ENCODE results near the gene RIGI. TPM values are rescaled to one million over a fixed set of nuclear protein-coding genes. Genes with fewer than 3 reads are reported as not detected.
"Not testable (repeated sequence)": the region's sequence is repeated elsewhere in the genome, so short reads cannot be mapped to it uniquely, and the experiment has no call there.

RIGI gene
- total RNA-seq, 1 donor from 2014 or later = 6.9 TPM

DNA sequence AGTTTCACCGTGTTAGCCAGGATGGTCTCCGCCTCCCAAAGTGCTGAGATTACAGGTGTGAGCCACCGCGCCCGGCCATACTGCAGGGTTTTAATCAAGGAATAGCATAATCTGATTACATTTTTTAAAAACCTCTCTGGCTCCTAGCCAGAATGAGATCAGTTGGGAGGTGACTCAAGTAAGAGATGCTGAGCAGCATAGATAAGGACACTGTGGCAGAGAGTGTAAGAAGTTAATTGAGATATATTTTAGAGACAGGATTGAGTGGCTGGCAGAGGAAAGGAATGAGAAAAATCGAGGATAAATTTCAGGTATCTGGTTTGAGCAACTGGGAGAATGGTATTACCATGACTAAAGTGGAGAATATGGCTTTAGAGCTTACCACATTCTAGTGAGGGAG is 7.3 kb upstream of the RIGI start:
- FAIRE-seq (no peak), DNase-seq (ENCODE audit: low spot score in 2 of 2) (no peak)

DNA sequence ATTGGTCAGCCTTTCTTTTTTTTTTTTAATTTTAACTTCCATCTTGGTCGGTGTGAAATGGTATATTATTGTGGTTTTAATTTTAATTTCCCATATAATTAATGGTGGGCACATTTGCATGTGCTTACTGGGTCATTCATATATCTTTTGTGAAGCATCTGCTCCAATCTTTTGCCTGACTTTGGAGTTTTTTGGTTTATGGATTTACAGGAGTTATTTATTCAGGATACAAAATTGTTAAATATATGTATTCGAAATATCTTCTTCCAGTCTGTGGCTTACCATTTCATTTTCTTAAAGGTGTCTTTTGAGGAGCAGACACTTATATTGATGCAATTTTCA is 682 bp upstream of the RIGI start:
- FAIRE-seq (no peak), DNase-seq (ENCODE audit: low spot score in 2 of 2) (no peak)

DNA sequence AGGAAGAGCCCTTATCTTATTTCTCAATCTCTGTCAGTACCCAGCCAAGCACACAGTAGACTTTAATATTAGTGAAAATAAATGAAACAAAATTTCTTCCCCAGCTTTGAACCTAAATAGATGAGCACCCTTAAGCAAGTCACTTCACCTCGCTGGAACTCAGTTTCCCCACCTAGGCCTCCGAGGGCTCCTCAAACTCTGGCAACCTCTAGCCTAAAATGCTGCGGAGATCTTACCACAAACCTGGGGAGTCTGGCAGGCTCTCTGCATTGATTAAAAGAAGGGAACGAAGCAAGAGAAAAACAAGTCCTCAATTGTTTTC is 326 bp downstream of the RIGI start:
- FAIRE-seq (no peak), DNase-seq (ENCODE audit: low spot score in 2 of 2) (no peak)

DNA sequence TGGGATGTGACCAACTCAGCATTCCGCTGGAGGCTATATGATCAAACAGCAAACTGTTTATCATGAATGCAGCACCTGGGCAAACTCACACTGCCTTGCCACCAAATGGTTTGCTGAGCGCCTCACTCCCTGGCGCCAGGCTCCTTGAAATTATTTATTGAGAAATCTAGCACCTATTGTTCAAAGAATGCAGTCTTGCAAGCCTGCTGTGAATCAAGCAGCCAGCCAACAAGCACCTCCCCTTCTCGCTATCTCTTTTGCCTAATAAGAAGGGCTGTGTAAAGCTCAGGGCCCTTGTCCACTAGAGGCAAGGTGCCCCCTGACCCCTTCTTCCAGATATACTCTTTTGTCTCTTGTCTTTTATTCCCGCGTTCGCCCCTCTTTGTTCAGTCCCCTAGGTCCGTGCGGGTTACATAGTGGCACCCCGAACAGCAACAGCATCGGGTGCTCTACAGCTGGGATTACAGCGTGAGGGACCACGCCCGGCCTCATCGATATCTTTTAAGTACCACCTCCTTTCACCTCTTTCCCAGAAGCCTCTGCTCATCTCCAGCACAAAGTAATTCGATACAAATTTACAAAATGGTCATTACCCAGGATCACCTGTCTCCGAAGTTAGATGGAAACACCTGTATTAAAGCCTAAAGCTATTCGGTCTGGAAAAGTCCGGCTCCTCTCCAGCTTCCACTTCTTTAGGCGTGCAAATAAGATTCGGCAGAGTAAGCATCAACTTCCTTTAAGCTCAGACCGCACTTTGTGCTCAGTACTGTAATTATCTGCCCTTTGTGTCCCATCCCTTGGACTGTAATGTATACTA is 896 bp downstream of the RIGI start:
- no peak for FAIRE-seq
- DNase-seq (ENCODE audit: low spot score in 2 of 2) = no peak

DNA sequence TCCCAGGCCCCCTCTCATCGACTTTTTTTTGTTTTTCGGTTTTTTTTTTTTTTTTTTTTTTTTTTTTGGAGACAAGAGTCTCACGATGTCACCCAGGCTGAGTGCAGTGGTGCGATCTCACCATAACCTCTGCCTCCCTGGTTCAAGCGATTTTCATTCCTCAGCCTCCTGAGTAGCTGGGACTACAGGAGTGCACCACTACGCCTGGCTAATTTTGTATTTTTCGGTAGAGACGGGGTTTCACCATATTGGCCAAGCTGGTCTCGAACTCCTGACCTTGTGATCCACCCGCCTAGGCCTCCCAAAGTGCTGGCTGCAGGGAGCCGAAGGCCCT is 1.5 kb downstream of the RIGI start:
- not testable (repeated sequence) for FAIRE-seq; DNase-seq (ENCODE audit: low spot score in 2 of 2)

DNA sequence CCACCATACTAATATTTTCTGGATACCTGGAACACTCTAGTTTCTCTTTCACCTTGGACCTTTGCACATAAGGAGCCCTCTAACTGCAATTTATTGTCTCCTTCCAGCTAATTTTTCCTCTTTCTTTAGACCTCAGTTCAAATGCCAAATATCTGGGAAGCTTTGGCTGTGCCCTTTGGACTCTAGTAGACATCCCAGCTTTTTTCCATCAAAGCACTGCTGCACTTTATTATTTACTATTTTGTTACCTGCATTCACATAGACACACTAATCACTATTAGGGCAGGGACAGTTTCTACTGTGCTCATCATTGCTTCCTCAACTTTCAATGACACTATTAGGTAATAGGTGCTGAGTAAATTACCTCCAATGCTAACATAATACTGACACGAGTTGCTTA is 2.1 kb downstream of the RIGI start:
- FAIRE-seq (no peak), DNase-seq (ENCODE audit: low spot score in 2 of 2) (no peak)

DNA sequence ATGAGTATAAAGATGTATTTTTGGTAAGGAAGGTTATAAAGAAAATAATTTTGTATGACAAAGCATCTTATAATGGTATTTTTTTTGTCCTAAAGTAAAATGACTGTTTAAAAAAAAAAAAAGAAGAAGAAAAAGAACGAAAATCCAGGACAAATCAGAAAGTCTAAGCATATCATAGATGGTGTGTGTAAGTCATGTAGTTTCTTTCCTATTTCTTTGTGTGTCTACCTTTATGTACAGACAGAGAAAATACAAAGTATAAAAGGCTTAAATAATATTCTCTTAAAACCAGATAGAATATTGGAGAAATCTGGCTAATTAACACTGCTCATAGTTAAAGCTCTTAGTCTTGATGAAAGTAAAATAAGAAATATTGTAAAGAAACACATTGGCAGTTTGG is 7.7 kb downstream of the RIGI start:
- FAIRE-seq (no peak), DNase-seq (ENCODE audit: low spot score in 2 of 2) (no peak)

DNA sequence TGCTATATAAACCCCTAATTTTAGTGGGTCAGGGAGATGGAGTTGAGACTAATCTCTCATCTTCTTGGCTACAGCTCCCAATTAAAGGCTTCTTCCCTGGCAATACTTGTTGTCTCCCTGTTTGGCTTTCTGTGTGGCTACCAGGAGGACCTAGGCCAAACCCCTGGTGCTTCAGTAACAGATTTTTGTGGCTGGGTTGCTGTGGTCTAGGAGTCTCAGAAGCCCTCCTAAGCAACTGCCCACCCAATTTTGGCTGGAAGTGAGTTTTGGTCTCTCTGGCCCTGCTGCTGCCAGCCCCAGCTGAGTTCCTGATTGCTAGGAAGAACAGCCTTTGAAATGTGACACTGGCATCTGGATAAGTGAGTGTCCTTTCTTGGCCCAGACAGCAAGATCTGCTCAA is 9.8 kb downstream of the RIGI start:
- DNase-seq (ENCODE audit: low spot score in 2 of 2) = no peak

DNA sequence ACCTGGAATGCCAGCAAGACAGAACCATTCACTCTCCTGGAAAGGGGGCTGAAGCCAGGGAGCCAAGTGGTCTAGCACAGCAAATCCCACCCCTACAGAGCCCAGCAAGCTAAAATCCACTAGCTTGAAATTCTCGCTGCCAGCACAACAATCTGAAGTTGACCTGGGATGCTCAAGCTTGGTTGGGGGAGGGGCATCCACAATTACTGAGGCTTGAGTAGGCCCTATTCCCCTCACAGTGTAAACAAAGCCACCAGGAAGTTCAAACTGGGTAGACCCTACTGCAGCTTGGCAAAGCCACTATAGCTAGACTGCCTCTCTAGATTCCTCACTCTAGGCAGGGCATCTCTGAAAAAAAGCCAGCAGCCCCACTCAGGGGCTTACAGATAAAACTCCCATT is 17.3 kb downstream of the RIGI start:
- no peak for FAIRE-seq
- DNase-seq (ENCODE audit: low spot score in 2 of 2) = no peak

More for the DNA sequence above, 9.8 kb downstream of the RIGI start:
- FAIRE-seq = no peak

DNA sequence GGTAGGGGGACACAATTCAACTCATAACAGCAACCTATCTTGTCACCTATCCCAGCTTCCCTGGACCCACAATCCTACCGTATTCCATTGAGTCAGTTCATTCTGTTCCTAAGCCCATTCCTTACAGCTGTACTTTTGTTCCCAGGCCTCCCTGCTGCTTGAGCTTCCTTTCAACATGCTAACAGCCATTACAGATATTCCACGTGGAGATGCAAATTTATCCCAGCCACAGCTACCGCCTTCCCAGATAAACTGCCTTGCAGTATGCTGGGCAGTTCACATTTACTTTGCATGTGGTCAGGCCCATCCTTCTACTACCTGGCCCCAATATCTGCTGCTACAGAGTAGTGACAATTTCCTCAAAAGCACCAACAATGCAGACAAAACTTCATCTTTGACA is 23.0 kb downstream of the RIGI start:
- DNase-seq (ENCODE audit: low spot score in 2 of 2) (no peak), FAIRE-seq (no peak)

DNA sequence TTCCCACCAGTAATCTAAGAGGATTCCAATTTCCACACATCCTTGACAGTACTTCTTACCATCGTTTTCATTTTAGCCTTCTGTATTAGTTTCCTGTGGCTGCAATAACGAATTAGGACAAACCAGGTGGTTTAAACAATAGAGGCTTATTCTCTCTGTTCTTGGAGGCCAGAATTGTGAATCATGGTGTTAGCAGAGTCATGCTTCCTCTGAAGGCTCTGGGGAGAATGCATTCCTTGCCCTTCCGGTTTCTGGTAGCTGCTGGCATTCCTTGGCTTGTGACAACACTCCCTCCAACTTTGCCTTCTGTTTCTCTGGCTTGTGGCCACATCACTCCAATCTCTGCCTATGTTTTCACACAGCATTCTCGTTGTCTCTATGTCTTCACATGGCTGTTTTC is 23.5 kb downstream of the RIGI start:
- DNase-seq (ENCODE audit: low spot score in 2 of 2) = no peak
- FAIRE-seq = no peak

DNA sequence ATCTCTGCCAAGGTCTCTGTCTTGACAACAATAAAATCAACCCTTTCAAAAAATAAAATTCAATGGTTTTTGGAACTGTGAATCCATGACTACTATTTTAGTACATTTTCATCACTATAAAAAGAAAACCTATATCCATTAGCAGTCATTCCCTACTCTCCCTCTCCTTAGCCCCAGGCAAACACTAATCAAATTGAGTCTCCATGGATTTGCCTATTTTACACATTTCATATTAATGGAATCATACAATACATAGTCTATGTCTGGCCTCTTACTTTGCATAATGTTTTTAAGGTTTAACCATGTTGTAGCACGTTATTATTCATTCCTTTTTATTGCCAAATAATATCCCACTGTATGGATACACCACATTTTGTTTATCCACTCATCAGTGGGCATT is 24.1 kb downstream of the RIGI start:
- DNase-seq (ENCODE audit: low spot score in 2 of 2) (no peak), FAIRE-seq (no peak)

DNA sequence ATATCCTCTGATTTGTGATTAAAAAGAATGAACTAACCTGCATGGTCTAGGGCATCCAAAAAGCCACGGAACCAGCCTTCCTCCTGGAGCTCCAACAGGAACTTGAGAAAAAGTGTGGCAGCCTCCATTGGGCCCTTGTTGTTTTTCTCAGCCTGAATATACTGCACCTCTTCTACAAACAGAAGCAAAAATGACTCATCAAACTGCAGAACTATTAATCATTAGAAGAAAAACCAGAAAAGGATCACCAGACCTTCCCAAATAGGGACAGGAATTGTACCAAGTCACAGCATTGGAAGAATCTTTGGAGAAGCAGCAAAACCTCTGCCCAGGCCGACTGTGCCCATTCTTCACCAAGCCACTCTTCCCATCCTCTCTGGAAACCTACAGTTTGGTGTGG is 25.2 kb downstream of the RIGI start:
- FAIRE-seq (no peak), DNase-seq (ENCODE audit: low spot score in 2 of 2) (no peak)

DNA sequence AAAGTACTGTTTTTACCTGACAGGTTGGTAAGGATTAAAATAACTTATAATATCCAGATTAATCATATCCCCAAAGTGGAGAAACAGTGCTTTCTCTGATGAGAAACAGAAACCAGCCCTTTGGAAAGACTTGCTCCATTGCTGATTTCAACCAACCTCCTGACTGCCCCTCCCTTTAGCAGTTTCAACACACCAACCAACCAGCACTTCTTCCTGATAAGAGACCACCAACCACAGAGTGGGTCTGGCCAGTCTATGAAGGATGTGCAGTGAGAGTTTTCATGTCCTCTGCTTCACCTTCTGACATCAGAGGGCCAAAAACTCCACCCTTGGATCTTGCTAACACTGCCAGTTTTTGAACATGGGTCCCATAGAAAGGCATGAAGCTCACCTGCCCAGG is 28.1 kb downstream of the RIGI start:
- FAIRE-seq = no peak

DNA sequence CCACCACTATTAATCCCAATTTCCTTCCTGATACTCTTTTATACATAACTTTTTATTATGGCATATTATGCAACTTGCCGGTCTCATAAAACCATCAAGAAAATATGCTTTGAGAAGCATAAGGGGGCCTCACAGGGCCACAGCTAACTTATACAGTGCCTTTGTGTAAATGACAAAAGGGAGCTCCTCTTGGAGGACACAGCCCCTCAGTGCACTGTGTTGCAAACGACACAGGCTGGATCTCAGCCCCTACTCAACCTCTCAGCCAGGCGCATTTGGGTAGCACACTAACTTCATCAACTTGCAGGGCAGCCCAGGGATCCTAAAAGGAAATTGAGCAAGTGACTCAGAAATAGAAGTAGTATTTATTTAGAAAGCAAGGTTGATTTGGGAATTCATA is 35.4 kb downstream of the RIGI start:
- FAIRE-seq (no peak), DNase-seq (ENCODE audit: low spot score in 2 of 2) (no peak)

More for the DNA sequence above, 28.1 kb downstream of the RIGI start:
- DNase-seq (ENCODE audit: low spot score in 2 of 2) = no peak

DNA sequence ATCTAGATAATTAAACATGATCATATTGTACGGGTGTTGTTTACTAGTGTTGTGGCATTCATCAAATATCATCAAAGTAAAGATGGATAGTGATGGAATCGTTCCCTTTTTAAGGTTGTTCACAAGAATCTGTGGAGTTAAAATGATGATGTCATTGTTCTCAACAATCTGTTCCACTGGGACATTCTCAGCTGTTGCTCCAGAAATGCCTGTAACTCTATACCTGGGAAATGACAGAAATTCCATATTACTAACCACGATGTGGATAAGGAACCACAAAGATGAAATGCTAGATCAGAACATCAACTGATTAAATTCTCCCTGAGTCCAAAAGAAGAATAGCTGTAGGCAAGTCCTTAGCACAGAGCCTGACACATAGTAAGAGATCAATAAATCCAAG is 38.0 kb downstream of the RIGI start:
- no peak for DNase-seq (ENCODE audit: low spot score in 2 of 2)
- no peak for FAIRE-seq

DNA sequence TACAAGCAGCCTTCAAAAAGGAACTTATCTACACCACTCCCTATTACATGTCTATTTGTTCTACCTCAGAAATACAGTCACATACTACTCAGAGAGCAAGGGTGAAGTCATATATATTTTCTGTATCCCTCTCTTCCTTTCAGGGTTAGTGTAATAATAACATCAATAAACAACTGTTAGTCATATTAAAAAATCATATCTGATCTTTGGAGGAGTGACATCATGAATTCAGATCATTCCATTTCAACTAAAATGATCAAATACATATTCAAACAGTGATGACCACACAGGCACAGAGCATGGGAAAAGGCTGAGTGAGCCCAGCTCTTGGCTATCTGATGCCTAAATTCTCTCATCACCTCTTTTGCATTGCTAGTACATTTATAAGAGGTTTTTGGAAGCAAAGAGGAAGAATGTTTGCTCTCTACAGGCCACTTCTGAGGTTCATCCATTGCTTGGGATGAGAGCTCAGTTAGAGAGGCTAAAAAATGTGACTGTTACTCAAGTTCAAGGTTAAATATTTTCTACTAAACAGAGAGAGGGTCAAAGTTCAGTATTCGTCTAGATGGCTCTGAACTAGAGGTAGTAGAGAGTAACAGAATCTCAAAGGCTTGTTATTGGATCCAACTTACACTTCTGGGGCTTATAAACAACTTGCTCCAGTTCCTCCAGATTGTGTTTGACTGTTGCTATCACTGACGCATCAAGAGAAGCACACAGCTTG is 39.0 kb downstream of the RIGI start:
- DNase-seq (ENCODE audit: low spot score in 2 of 2) (no peak), FAIRE-seq (no peak)

DNA sequence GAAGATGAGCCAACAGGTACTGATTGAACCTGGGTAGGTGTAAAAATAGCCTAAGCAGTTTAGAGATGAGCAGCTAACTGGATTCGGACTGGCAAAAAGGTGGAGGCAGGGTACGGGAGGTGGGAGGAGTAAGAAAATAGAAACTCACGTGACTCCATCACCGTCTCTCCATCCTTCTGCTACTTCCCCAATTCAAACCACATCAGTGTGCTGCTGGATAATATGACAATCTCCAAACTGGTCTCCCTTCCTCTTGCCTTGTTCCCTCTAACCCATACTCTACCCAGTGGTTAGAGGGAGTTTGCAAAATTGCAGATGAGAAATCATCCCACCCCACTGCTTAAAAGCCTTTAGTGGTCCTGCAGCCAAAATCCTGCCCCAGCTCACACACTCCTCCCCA is 42.7 kb downstream of the RIGI start:
- FAIRE-seq (no peak), DNase-seq (ENCODE audit: low spot score in 2 of 2) (no peak)

Data from frontal cortex (tissue), 4 donors.